WTC11 (cell line): Measurements from ENCODE around the gene CIDEC.
"Not testable (repeated sequence)": the region's sequence is repeated elsewhere in the genome, so short reads cannot be mapped to it uniquely, and the experiment has no call there.

ENCODE experiments used
- ESRRA ChIP-seq: sonication (generic); formaldehyde crosslinking; IDR thresholded peaks from 2 replicates; pipeline ENCODE4 v1.8.1; 2022; ENCODE audit warnings: mild to moderate bottlenecking, missing genetic modification reagents, borderline replicate concordance
- ETV6 ChIP-seq: sonication (generic); formaldehyde crosslinking; IDR thresholded peaks from 2 replicates; pipeline ENCODE4 v1.8.1; 2022; ENCODE audit warnings: mild to moderate bottlenecking, missing genetic modification reagents
- NFE2L1 ChIP-seq: sonication (generic); formaldehyde crosslinking; IDR thresholded peaks from 2 replicates; pipeline ENCODE4 v1.8.1; 2023; ENCODE audit warnings: missing genetic modification reagents
- NFYB ChIP-seq: sonication (generic); formaldehyde crosslinking; conservative IDR thresholded peaks from 2 replicates; pipeline ENCODE4 v1.8.0; 2022; ENCODE audit warnings: low read depth, missing genetic modification reagents
- SMAD4 ChIP-seq: sonication (generic); formaldehyde crosslinking; IDR thresholded peaks from 2 replicates; pipeline ENCODE4 v1.8.0; 2022; ENCODE audit warnings: mild to moderate bottlenecking, missing genetic modification reagents
- TP53 ChIP-seq: sonication (generic); formaldehyde crosslinking; IDR thresholded peaks from 2 replicates; pipeline ENCODE4 v1.8.1; 2023; ENCODE audit warnings: mild to moderate bottlenecking, missing genetic modification reagents
- ZBTB21 ChIP-seq: sonication (generic); formaldehyde crosslinking; IDR thresholded peaks from 2 replicates; pipeline ENCODE4 v1.8.1; 2023; ENCODE audit warnings: mild to moderate bottlenecking, missing genetic modification reagents, borderline replicate concordance
- TF ChIP-seq, protein P1 (sequence below): fragments of 200-600 bp; IDR thresholded peaks from 2 replicates; pipeline ENCODE4 v1.8.0; 2022; ENCODE audit warnings: antibody characterized with exemption
- TF ChIP-seq, protein P2 (sequence below): sonication (generic); formaldehyde crosslinking; IDR thresholded peaks from 2 replicates; pipeline ENCODE4 v1.8.1; 2022; ENCODE audit warnings: missing genetic modification reagents, borderline replicate concordance
- TF ChIP-seq, protein P3 (sequence below): sonication (generic); formaldehyde crosslinking; IDR thresholded peaks from 2 replicates; pipeline ENCODE4 v1.8.1; 2023; ENCODE audit warnings: mild to moderate bottlenecking, missing genetic modification reagents, moderate library complexity

DNA sequence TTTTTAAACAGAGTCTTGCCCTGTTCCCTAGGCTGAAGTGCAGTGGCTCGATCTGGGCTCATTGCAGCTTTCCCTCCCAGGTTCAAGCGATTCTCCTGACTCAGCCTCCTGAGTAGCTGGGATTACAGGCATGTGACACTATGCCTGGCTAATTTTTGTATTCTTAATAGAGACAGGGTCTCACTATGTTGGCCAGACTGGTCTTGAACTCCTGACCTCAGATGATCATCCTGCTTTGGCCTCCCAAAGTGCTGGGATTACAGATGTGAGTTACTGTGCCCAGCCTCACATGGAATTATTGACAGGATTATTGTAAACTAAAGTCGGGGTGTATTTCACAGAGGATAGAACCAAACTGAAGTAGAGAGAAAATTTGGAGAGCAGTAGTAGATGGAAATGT lies 15.7 kb upstream of the CIDEC start:
- TF ChIP-seq NFE2L1 (CRISPR knock-in tag); NFYB; ZBTB21 (CRISPR knock-in tag); ESRRA (CRISPR knock-in tag); TP53; SMAD4 (CRISPR knock-in tag); ETV6: not testable (repeated sequence)
- TF ChIP-seq, protein P1, sequence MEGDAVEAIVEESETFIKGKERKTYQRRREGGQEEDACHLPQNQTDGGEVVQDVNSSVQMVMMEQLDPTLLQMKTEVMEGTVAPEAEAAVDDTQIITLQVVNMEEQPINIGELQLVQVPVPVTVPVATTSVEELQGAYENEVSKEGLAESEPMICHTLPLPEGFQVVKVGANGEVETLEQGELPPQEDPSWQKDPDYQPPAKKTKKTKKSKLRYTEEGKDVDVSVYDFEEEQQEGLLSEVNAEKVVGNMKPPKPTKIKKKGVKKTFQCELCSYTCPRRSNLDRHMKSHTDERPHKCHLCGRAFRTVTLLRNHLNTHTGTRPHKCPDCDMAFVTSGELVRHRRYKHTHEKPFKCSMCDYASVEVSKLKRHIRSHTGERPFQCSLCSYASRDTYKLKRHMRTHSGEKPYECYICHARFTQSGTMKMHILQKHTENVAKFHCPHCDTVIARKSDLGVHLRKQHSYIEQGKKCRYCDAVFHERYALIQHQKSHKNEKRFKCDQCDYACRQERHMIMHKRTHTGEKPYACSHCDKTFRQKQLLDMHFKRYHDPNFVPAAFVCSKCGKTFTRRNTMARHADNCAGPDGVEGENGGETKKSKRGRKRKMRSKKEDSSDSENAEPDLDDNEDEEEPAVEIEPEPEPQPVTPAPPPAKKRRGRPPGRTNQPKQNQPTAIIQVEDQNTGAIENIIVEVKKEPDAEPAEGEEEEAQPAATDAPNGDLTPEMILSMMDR: not testable (repeated sequence)
- TF ChIP-seq, protein P2, sequence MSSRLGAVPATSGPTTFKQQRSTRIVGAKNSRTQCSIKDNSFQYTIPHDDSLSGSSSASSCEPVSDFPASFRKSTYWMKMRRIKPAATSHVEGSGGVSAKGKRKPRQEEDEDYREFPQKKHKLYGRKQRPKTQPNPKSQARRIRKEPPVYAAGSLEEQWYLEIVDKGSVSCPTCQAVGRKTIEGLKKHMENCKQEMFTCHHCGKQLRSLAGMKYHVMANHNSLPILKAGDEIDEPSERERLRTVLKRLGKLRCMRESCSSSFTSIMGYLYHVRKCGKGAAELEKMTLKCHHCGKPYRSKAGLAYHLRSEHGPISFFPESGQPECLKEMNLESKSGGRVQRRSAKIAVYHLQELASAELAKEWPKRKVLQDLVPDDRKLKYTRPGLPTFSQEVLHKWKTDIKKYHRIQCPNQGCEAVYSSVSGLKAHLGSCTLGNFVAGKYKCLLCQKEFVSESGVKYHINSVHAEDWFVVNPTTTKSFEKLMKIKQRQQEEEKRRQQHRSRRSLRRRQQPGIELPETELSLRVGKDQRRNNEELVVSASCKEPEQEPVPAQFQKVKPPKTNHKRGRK: not testable (repeated sequence)
- TF ChIP-seq, protein P3, sequence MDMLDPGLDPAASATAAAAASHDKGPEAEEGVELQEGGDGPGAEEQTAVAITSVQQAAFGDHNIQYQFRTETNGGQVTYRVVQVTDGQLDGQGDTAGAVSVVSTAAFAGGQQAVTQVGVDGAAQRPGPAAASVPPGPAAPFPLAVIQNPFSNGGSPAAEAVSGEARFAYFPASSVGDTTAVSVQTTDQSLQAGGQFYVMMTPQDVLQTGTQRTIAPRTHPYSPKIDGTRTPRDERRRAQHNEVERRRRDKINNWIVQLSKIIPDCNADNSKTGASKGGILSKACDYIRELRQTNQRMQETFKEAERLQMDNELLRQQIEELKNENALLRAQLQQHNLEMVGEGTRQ: not testable (repeated sequence)
